Measurements from ENCODE around the gene FAM151B.

Gene FAM151B, protein sequence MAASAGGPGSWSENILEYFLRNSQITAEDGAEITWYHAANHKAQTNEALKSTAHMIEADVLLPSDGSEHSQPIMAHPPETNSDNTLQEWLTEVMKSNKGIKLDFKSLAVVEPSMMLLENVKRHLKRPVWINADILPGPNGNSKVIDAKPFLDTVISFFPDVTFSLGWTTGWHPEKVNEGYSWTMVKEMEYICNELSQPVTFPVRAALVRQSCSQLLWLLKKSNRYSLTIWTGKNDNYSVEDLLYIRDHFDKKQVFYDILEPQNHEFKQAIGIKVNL

DNA sequence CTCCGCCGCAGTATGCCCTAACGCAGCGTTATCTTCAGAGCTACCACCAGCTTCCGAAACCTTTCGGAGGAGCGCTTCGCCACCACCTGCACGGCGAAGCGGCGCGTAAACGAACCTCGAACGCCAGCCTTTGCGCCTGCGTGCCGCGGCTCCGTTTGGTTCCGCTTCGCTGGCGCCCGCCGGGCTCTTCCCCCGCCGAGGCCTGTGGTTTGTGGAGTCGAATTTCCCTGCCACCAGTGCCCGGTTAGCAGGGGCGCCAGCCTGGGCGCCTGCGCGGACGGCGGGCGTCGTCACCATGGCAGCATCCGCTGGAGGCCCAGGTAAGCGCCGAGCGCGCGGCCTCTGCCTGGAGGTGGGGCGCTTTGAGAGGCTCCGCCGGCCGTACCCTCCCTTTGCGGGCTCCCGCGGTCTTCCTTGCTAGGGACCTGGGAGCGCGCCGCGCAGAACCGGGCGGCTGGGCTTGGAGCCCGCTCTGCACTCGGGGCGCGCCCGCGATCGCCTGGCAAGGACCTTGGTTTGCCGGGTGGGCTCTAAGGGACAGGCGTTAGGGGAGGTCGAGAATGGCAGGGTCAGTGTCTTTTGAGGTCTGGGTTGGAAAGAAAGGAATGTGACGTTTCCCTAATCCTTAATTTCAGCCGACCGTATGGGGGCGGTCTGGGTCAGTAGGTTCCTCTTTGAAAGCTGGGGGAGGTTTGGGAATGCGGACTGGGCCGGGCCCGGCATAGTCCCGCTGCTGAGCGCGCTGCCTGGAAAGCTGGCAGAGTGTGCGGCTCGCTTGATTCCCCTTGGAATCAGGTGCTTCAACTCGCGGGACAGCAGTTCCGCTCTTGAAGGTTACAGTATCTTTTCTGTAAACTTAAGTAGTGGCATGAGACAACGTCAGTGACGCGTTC is at the start of gene FAM151B:
TSS of gene FAM151B (plus strand) at position 272 of the 893 bp plus-strand sequence. CDS start at position 296, 24 bp downstream.
- TF ChIP-seq, protein P1, sequence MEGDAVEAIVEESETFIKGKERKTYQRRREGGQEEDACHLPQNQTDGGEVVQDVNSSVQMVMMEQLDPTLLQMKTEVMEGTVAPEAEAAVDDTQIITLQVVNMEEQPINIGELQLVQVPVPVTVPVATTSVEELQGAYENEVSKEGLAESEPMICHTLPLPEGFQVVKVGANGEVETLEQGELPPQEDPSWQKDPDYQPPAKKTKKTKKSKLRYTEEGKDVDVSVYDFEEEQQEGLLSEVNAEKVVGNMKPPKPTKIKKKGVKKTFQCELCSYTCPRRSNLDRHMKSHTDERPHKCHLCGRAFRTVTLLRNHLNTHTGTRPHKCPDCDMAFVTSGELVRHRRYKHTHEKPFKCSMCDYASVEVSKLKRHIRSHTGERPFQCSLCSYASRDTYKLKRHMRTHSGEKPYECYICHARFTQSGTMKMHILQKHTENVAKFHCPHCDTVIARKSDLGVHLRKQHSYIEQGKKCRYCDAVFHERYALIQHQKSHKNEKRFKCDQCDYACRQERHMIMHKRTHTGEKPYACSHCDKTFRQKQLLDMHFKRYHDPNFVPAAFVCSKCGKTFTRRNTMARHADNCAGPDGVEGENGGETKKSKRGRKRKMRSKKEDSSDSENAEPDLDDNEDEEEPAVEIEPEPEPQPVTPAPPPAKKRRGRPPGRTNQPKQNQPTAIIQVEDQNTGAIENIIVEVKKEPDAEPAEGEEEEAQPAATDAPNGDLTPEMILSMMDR (IDR thresholded peaks at IDR 0.05; ENCODE audit: control insufficient read depth, extremely low read depth, insufficient read depth) = peak; percentile 50
- H3K4me3 ChIP-seq (ENCODE audit: low read depth, low read length) = peak within 1 kb of the TSS; percentile 75
- DNase-seq (ENCODE audit: low read depth) = peak; percentile 94

DNA sequence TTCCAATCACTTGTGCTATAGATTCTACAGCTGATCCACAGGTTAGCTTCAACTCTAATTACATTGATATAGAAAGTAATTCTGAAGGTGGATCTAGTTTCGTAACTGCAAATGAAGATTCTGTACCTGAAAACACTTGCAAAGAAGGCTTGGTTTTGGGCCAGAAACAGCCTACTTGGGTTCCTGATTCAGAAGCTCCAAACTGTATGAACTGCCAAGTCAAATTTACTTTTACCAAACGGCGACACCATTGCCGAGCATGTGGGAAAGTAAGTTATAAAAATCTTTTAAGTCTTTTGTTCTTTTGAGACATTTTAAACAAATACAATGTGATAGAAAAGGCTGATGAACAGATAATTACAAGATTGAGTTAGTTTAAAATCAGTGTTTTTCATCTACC is 49.2 kb upstream of the FAM151B start:
- TF ChIP-seq, protein P1 (IDR thresholded peaks at IDR 0.05; ENCODE audit: control insufficient read depth, extremely low read depth, insufficient read depth) = no peak
- DNase-seq (ENCODE audit: low read depth) = peak; percentile 31

DNA sequence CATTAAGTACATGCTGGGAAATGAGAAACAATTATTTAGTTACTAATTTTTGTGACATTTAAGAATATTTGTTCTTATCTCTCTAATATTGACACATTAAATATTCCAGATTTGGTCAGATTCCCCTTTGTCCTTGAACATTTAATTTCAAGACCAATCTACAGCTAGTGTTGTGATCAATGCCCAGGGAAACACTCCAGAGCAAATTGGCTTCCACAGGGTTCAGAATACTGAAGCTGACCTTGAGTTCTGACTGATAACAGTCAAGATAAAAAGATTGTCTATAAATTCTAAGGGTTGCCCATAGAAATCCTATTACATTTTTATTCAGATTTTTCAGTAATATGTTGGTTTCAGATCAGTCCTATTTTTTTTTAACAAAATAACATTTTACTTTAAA is 48.7 kb upstream of the FAM151B start:
- TF ChIP-seq, protein P1 (IDR thresholded peaks at IDR 0.05; ENCODE audit: control insufficient read depth, extremely low read depth, insufficient read depth) = no peak
- DNase-seq (ENCODE audit: low read depth) = no peak
- no peak overlapping the region for H3K4me3 ChIP-seq (ENCODE audit: low read depth, low read length)

More for the DNA sequence above, 49.2 kb upstream of the FAM151B start:
- H3K4me3 ChIP-seq (ENCODE audit: low read depth, low read length) = no peak overlapping the region

DNA sequence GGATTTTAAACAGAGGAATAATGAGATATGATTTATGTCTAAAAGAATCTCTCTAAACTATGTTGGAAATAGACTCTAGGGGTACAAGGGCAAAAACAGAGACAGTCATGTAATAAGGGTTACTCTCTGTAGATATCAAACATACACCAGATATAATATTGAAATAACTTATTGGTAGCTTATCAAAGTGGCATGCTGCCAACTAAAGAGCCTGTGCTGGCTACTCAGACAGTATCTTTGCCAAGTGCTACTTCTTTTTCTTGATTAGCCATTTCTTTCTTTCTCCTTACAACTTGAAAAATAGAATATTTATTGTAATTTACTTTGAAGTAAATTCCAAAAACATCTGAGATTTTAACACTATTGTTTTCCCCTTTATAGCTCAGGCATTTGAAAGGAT is 45.2 kb upstream of the FAM151B start:
- no peak for DNase-seq (ENCODE audit: low read depth)
- TF ChIP-seq, protein P1 (IDR thresholded peaks at IDR 0.05; ENCODE audit: control insufficient read depth, extremely low read depth, insufficient read depth) = no peak
- no peak overlapping the region for H3K4me3 ChIP-seq (ENCODE audit: low read depth, low read length)

DNA sequence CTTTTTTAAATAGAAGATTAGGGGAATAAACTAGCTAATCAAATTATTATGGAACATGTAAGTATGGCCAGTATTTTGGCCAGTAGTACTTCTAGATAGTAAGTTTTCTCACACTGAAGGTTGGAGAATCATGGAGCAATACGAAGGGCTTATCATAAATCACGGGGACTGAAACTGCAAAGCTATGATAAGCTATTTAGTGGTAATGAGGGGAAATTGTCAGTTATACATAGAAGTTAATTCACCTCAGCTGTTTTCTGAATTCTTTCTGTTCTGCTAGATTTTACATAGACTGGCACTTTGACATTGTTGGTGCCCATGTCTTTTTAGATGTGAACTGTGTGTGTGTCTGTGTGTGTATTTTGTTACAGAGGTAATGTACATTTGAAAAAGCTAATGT is 34.5 kb upstream of the FAM151B start:
- DNase-seq (ENCODE audit: low read depth) = no peak
- no peak overlapping the region for H3K4me3 ChIP-seq (ENCODE audit: low read depth, low read length)
- TF ChIP-seq, protein P1 (IDR thresholded peaks at IDR 0.05; ENCODE audit: control insufficient read depth, extremely low read depth, insufficient read depth) = no peak

DNA sequence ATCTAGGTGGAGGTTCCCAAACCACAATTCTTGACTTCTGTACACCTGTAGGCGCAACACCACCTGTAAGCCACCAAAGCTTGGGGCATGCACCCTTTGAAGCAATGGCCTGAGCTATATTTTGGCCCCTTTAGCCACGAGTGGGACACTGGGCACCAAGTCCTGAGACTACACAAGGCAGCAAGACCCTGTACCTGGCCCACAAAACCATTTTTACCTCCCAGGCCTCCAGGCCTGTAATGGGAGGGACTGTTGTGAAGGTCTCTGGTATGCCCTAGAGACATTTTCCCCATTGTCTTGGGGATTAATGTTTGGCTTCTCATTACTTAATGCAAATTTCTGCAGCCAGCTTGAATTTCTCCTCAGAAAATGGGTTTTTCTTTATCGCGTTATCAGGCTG is 24.6 kb upstream of the FAM151B start:
- no peak overlapping the region for H3K4me3 ChIP-seq (ENCODE audit: low read depth, low read length)
- DNase-seq (ENCODE audit: low read depth) = no peak
- TF ChIP-seq, protein P1 (IDR thresholded peaks at IDR 0.05; ENCODE audit: control insufficient read depth, extremely low read depth, insufficient read depth) = no peak

Measured in LNCaP clone FGC (cell line).